Central memory CD8-positive, alpha-beta T cell (primary cell): Measurements from ENCODE around the gene WFIKKN1.

Experiments
- ATAC-seq: fragments of 150-1000 bp; cut with Tn5 transposase; replicated peaks from 2 replicates; pipeline ENCODE4 v1.10.0; 2022; ENCODE audit warnings: mild to moderate bottlenecking, moderate FRiP score, moderate number of reproducible peaks; ENCODE audit not compliant: poor library complexity, severe bottlenecking; ENCODE audit errors: extremely low read depth
- DNase-seq, 2 donors: peaks; one replicate each; pipeline ENCODE4 v3.0.0; 2021; ENCODE audit warnings: low spot score in 2 of 2
- H3K27ac Mint-ChIP-seq: one replicate; pipeline ENCODE4 v1.8.0; 2022; ENCODE audit warnings: low read depth, mild to moderate bottlenecking, moderate library complexity, mixed read lengths
- H3K27me3 Mint-ChIP-seq: one replicate; pipeline ENCODE4 v1.8.0; 2022; ENCODE audit warnings: mixed read lengths
- H3K36me3 Mint-ChIP-seq: one replicate; pipeline ENCODE4 v1.8.0; 2022; ENCODE audit warnings: mild to moderate bottlenecking, moderate library complexity, mixed read lengths; ENCODE audit not compliant: insufficient read depth
- H3K4me1 Mint-ChIP-seq: one replicate; pipeline ENCODE4 v1.8.0; 2022; ENCODE audit warnings: mixed read lengths
- H3K4me3 Mint-ChIP-seq: one replicate; pipeline ENCODE4 v1.8.0; 2022; ENCODE audit warnings: mild to moderate bottlenecking, moderate library complexity, mixed read lengths
- H3K9me3 Mint-ChIP-seq: one replicate; pipeline ENCODE4 v1.8.0; 2022; ENCODE audit warnings: mixed read lengths

The WFIKKN1 gene

DNA sequence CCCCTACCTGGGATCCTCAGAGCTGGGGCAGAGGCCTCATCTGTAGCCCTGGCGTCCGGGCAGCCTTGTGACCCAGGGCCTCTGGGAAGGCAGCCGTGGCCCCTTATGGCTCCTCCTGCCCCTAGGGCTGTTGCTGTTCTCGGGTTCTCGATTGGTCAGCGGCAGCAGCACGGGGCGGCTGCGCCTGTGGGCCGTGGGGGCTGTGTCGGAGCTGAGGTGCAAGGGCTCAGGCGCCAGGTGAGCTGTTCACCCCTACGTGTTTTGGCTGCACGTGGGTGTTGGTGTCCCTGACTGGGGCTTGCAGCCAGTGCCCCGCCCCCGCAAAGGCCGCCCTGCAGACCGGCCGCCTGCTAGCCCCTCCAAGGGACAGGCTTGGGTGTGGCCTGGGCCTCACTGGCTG is 31.3 kb downstream of the WFIKKN1 start:
- DNase-seq (no peak), ATAC-seq (no peak)
- H3K27me3 Mint-ChIP-seq = no peaks in the 10 kb centered on the region
- H3K4me1 Mint-ChIP-seq = peaks cover 5% of the 10 kb centered on the region
- H3K36me3 Mint-ChIP-seq = peaks cover 2% of the 10 kb centered on the region
- no peak overlapping the region for H3K4me3 Mint-ChIP-seq
- H3K9me3 Mint-ChIP-seq = no peaks in the 10 kb centered on the region
- H3K27ac Mint-ChIP-seq = no peak overlapping the region

- H3K9me3 Mint-ChIP-seq = no peaks in the 10 kb centered on the region
- peaks cover 5% of the 10 kb centered on the region for H3K4me1 Mint-ChIP-seq
- peaks cover 2% of the 10 kb centered on the region for H3K36me3 Mint-ChIP-seq
- no peak for DNase-seq
- H3K4me3 Mint-ChIP-seq = no peak overlapping the region
- H3K27me3 Mint-ChIP-seq = no peaks in the 10 kb centered on the region
- ATAC-seq = no peak
- H3K27ac Mint-ChIP-seq = no peak overlapping the region
Observed at GRCh38 chr16:662597-662996, 31.8 kb downstream of the WFIKKN1 start.

DNA sequence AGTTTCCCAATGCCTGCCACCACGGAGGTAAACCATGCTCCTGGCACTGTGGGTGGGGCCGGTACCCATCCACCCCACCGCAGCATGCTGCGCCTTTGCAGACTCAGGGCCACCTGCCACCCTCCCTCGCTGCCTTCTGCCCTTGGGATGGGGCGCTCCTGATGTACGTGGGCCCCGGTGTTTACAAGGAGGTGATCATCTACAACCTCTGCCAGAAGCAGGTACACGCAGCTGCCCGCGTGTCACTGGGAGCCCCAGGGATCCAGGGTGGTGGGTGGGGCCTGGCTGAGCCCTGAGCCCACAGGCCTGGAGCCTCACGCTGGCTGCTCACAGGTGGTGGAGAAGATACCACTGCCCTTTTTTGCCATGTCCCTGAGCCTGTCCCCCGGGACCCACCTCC is 35.8 kb downstream of the WFIKKN1 start:
- Mint-ChIP-seq H3K9me3 (no peaks in the 10 kb centered on the region), H3K4me3 (no peak overlapping the region), H3K27me3 (no peaks in the 10 kb centered on the region), H3K36me3 (peaks cover 7% of the 10 kb centered on the region), H3K27ac (no peak overlapping the region), H3K4me1 (peaks cover 6% of the 10 kb centered on the region)
- ATAC-seq = no peak
- DNase-seq = no peak

DNA sequence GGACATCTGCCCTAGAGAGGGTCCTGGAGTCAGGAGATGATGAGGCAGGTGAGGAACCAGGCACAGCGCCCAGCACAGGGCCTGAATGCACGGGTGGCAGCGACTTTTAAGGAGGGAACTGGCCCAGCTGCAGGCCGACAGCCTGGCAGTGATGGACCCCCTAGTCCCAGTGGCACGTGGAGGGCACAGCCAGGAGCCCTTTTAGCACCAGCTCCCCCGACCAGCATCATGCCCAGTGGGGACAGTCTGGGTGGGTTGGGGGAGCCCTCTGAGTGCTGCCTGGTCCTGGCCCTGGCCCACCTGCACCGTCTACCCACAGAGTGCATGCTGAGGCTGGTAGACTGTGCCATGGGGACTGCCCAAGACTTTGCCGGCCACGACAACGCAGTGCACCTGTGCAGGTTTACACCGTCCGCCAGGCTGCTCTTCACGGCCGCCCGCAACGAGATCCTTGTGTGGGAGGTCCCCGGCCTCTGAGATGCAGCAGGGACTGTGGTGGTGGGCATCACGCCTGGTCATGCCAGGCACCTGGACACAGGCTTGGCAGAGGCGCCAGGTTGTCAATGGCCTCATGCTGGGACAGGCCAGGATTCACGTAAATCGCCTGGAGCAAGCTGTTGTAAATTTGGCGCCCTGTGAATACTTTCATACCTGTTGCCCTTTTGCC is 36.5 kb downstream of the WFIKKN1 start:
- no peaks in the 10 kb centered on the region for H3K9me3 Mint-ChIP-seq
- peak overlapping the region; percentile 75 for H3K4me3 Mint-ChIP-seq
- ATAC-seq = no peak
- H3K36me3 Mint-ChIP-seq = peaks cover 7% of the 10 kb centered on the region
- H3K27ac Mint-ChIP-seq = peak overlapping the region; percentile 72
- H3K4me1 Mint-ChIP-seq = peaks cover 6% of the 10 kb centered on the region
- H3K27me3 Mint-ChIP-seq = no peaks in the 10 kb centered on the region
- no peak for DNase-seq

- DNase-seq = peak; percentile 87 to 88
- peaks cover 6% of the 10 kb centered on the region for H3K36me3 Mint-ChIP-seq
- peak within 1 kb of the TSS; percentile 75 for H3K4me3 Mint-ChIP-seq
- H3K27me3 Mint-ChIP-seq = no peaks in the 10 kb centered on the region
- no peaks in the 10 kb centered on the region for H3K9me3 Mint-ChIP-seq
- H3K4me1 Mint-ChIP-seq = peaks cover 6% of the 10 kb centered on the region
- H3K27ac Mint-ChIP-seq = peak within 1 kb of the TSS; percentile 72
- peak; percentile 94 for ATAC-seq
Observed at GRCh38 chr16:667780-668518, 37.2 kb downstream of the WFIKKN1 start, which contains the start of gene RHOT2. Gene RHOT2 (plus strand): TSS chr16:668132. CDS start chr16:668200, 68 bp downstream.

DNA sequence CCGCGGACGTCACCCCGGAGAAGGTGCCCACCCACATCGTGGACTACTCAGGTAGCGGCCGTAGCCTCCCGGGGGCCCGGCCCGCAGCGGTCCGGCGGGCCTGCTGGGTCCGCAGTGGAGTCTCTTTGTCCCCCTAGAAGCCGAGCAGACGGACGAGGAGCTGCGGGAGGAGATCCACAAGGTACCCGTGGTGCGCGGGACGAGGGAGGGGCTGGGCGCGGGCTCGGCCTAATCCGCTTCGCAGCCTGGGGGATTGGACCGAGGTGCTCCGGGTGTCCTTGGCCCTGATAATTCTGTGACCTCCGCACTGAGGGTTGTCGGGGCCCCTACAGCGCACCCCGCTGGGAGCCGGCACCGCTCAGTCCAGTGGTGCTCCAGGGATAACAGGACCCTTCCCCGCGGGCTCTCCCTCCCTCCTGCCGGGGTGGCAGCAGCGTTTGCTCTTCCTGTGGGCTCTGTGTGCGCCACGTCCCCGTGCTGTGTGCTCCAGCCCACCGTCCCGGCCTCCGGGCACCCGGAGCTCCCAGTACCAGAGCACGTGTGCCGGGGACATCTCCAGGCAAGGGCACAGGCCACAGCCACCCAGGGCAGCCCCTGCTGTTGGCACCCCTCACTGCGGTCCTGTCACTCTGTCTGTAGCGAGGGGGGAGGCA is 37.9 kb downstream of the WFIKKN1 start:
- H3K36me3 Mint-ChIP-seq = peaks cover 9% of the 10 kb centered on the region
- DNase-seq = no peak
- no peaks in the 10 kb centered on the region for H3K9me3 Mint-ChIP-seq
- ATAC-seq = peak; percentile 8
- H3K4me3 Mint-ChIP-seq = peak overlapping the region; percentile 75
- H3K4me1 Mint-ChIP-seq = peaks cover 6% of the 10 kb centered on the region
- peak overlapping the region; percentile 72 for H3K27ac Mint-ChIP-seq
- no peaks in the 10 kb centered on the region for H3K27me3 Mint-ChIP-seq

DNA sequence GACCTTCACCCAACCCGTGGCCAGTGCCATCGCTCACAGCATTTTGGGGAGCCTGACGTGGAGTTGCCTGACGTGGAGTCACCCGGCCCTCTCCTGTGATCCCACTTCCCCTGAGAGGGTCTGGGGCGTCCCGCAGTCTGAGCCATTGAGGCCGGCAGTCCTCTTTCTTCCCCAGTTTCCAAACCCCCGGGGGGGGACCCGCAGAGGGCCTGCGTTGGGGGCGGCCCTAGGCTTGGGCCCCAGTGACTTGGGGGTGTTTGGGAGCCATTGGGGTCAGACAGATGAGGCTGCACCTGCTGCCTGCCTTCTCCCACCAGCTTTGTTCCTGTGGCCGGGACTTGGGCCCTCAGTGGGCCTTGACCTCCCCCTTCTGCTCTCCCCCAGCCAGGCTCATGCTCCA is 38.9 kb downstream of the WFIKKN1 start:
- Mint-ChIP-seq H3K36me3 (peaks cover 9% of the 10 kb centered on the region), H3K27ac (no peak overlapping the region), H3K9me3 (no peaks in the 10 kb centered on the region), H3K4me1 (peaks cover 6% of the 10 kb centered on the region), H3K4me3 (peak overlapping the region; percentile 75), H3K27me3 (no peaks in the 10 kb centered on the region)
- DNase-seq = no peak
- no peak for ATAC-seq

DNA sequence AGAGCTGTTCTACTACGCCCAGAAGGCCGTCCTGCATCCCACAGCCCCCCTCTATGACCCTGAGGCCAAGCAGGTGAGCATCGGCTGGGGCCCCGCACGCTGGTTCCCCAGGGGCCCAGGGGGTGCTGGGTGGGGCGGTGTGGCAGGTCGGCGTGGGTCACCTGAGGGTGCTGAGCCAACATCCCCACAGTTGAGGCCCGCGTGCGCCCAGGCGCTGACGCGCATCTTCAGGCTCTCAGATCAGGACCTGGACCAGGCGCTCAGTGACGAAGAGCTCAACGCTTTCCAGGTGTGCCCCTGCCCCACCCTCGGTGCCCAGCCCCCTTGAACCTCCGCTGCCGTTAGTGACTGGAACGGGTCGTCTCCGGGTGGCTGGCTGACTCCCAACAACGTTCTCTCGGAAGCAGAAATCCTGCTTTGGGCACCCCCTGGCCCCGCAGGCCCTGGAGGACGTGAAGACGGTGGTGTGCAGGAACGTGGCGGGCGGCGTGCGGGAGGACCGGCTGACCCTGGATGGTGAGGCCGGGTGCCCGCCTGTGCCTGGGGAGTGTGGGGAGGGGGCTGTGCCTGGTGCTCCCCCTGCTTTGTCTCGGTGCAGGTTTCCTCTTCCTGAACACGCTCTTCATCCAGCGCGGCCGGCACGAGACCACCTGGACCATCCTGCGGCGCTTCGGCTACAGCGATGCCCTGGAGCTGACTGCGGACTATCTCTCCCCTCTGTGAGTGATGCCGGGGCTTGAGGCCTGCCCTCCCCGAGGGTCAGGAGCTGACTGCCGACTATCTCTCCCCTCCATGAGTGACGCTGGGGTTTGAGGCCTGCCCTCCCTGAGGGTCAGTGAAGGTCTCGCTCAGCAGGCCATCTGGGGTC is 39.9 kb downstream of the WFIKKN1 start:
- H3K27me3 Mint-ChIP-seq = no peaks in the 10 kb centered on the region
- no peak for DNase-seq
- no peaks in the 10 kb centered on the region for H3K9me3 Mint-ChIP-seq
- no peak for ATAC-seq
- no peak overlapping the region for H3K27ac Mint-ChIP-seq
- no peak overlapping the region for H3K4me3 Mint-ChIP-seq
- H3K36me3 Mint-ChIP-seq = peaks cover 11% of the 10 kb centered on the region
- peaks cover 6% of the 10 kb centered on the region for H3K4me1 Mint-ChIP-seq

DNA sequence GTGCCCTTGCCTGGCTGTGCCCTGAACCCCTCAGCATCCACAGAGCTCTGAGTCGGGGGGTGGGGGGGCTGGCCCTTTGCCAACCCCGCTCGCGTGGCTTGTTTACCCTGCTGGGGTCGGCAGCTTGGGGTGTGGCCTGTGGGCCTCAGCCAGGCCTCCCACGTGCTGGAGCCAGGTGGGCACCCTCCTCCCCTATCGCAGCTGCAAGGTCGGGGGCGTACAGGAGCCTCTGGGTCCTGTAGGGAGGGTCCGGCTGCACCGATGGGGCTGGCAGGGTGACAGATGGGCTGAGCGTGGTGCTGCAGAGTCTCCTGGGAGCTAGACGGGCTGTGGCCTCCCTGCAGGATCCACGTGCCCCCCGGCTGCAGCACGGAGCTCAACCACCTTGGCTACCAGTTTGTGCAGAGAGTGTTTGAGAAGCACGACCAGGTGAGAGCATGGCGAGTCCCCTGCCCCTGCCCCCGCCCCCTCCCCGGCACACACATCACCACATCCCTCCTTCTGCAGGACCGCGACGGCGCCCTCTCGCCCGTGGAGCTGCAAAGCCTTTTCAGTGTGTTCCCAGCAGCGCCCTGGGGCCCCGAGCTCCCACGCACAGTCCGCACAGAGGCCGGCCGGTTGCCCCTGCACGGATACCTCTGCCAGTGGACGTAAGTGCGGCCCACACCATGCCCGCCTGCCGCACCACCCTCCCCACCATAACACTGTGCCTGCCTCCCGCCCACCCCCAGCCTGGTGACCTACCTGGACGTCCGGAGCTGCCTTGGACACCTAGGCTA is 40.8 kb downstream of the WFIKKN1 start:
- Mint-ChIP-seq H3K36me3 (peaks cover 11% of the 10 kb centered on the region), H3K4me3 (no peak overlapping the region), H3K9me3 (no peaks in the 10 kb centered on the region), H3K27ac (no peak overlapping the region), H3K27me3 (no peaks in the 10 kb centered on the region), H3K4me1 (peaks cover 6% of the 10 kb centered on the region)
- no peak for DNase-seq
- no peak for ATAC-seq

DNA sequence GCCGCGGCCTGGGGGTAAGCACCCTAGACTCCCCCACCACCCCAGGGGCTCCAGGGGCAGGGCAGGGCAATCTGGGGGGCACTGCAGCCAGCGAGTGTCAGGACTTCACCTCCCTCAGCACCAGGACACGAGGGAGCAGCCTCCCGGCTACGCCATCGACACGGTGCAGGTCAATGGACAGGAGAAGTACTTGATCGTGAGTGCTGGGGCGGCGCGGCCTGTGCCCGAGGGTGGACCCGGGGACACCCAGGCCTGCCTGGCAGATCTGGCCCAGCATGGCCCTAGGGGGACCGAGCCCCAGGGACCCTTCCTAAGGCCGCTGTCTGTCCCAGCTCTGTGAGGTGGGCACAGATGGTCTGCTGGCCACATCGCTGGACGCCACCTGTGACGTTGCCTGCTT is 41.6 kb downstream of the WFIKKN1 start:
- no peak overlapping the region for H3K27ac Mint-ChIP-seq
- H3K4me1 Mint-ChIP-seq = peaks cover 6% of the 10 kb centered on the region
- H3K36me3 Mint-ChIP-seq = peaks cover 11% of the 10 kb centered on the region
- H3K4me3 Mint-ChIP-seq = no peak overlapping the region
- no peaks in the 10 kb centered on the region for H3K27me3 Mint-ChIP-seq
- DNase-seq = no peak
- H3K9me3 Mint-ChIP-seq = no peaks in the 10 kb centered on the region
- no peak for ATAC-seq

- no peak for ATAC-seq
- no peaks in the 10 kb centered on the region for H3K27me3 Mint-ChIP-seq
- H3K27ac Mint-ChIP-seq = no peak overlapping the region
Observed at GRCh38 chr16:672851-673250, 42.1 kb downstream of the WFIKKN1 start.

More at GRCh38 chr16:672851-673250, 42.1 kb downstream of the WFIKKN1 start:
- H3K9me3 Mint-ChIP-seq = no peaks in the 10 kb centered on the region
- no peak for DNase-seq
- peaks cover 11% of the 10 kb centered on the region for H3K36me3 Mint-ChIP-seq
- peaks cover 6% of the 10 kb centered on the region for H3K4me1 Mint-ChIP-seq
- no peak overlapping the region for H3K4me3 Mint-ChIP-seq
